ENCODE measurements around the gene LRFN4. TPM values are rescaled to one million over a fixed set of nuclear protein-coding genes. Genes with fewer than 3 reads are reported as not detected.
A peak's percentile ranks its signal among the peaks of the same experiment; 100 is the strongest.

Gene LRFN4
- total RNA-seq, 3 donors from 2014 or later (not counting 1 experiment from before 2014, with no cell fraction given): 1.2 to 3.4 (median 2.0) TPM

DNA sequence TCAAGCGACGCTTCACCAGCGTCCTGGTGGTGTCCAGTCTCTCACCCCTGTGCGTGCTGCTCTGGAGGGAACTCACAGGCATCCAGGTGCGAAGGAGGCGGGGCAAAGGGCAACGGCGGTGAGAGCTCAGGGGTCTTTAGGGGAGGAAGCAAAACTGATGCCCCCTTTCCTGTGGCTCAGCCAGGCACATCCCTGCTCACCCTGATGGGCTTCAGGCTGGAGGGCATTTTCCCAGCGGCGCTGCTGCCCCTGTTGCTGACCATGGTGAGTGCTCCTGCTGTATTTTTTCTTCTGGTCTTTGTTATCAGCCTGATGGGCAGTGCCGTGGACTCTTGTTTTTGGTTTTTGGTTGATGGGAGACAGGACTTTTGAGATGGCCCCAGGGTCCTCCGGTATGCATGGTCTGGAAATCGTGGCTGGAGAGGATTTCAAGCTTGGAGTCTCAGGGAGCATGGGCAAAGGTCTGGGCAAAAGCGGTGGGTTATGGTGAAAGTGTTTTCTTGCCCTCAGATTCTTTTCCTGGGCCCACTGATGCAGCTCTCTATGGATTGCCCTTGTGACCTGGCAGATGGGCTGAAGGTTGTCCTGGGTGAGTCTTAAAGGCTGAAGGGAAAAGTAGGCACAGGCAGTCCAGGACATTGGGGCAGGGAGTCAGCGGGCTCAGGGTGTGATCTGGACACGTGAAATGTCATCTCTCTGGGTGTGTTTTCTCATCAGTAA lies 12.9 kb upstream of the LRFN4 start:
- H3K36me3 ChIP-seq (ENCODE audit: control insufficient read depth, insufficient read depth, low read length): peaks cover 14% of the 10 kb centered on the region
- Mint-ChIP-seq H3K27ac (peak overlapping the region; percentile 93 to 97), H3K4me1 (peaks cover 38 to 48% of the 10 kb centered on the region in 2 donors), H3K27me3 (ENCODE audit: low read depth in 2 of 2) (no peaks in the 10 kb centered on the region), H3K4me3 (peak overlapping the region; percentile 94), H3K36me3 (no peaks in the 10 kb centered on the region), H3K9me3 (no peaks in the 10 kb centered on the region)
- WGBS (ENCODE audit: insufficient coverage): 21% methylated on average over 16 of the region's 16 CpGs
- TF ChIP-seq, protein P1, sequence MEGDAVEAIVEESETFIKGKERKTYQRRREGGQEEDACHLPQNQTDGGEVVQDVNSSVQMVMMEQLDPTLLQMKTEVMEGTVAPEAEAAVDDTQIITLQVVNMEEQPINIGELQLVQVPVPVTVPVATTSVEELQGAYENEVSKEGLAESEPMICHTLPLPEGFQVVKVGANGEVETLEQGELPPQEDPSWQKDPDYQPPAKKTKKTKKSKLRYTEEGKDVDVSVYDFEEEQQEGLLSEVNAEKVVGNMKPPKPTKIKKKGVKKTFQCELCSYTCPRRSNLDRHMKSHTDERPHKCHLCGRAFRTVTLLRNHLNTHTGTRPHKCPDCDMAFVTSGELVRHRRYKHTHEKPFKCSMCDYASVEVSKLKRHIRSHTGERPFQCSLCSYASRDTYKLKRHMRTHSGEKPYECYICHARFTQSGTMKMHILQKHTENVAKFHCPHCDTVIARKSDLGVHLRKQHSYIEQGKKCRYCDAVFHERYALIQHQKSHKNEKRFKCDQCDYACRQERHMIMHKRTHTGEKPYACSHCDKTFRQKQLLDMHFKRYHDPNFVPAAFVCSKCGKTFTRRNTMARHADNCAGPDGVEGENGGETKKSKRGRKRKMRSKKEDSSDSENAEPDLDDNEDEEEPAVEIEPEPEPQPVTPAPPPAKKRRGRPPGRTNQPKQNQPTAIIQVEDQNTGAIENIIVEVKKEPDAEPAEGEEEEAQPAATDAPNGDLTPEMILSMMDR (IDR thresholded peaks at IDR 0.05): no peak
- intact Hi-C loops (cut with micrococcal nuclease): loop anchor here (1.0 kb wide), 1 partner anchor 499 kb away; the partner anchor contains the start of gene BRMS1
- H3K4me1 ChIP-seq (ENCODE audit: control insufficient read depth, insufficient read depth, low read length): peaks cover 38% of the 10 kb centered on the region
- no peaks in the 10 kb centered on the region for H3K9me3 ChIP-seq (ENCODE audit: control insufficient read depth, insufficient read depth, low read length)
- ATAC-seq (no peak), DNase-seq (no peak)
- H3K27me3 ChIP-seq (ENCODE audit: control insufficient read depth, insufficient read depth, low read length): no peaks in the 10 kb centered on the region
- H3K27ac ChIP-seq (ENCODE audit: low read length): peak overlapping the region; percentile 73
- peak overlapping the region; percentile 64 for H3K4me3 ChIP-seq (ENCODE audit: low read length)

DNA sequence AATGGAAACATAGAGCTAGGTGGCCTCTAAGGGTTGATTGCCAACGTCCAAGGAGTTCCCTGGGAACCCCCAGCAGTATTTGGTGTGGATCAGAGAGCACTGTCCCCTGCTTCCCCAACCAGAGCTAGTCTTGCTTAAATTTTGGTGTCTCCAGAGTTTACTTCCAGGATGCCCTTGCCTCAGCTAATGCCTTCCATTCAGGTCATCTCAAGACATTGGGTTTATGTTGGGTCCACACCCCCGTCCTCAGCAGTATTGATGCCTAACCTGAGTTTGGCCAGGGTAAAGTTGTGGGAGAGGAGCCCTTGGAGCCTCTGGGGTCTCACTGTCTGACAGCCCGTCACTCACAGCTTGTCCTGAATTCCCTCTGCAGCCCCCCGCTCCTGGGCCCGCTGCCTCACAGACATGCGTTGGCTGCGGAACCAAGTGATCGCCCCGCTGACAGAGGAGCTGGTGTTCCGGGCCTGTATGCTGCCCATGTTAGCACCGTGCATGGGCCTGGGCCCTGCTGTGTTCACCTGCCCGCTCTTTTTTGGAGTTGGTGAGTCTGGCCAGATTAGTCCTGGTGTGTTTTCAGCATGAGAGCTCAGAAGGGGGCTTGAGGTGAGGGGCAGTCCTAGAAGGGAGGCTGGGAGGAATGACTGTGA lies 12.2 kb upstream of the LRFN4 start:
- Mint-ChIP-seq H3K27me3 (ENCODE audit: low read depth in 2 of 2) (no peaks in the 10 kb centered on the region), H3K36me3 (no peaks in the 10 kb centered on the region), H3K27ac (peak overlapping the region; percentile 93 to 97), H3K4me1 (peaks cover 33 to 43% of the 10 kb centered on the region in 2 donors), H3K9me3 (no peaks in the 10 kb centered on the region), H3K4me3 (peak overlapping the region; percentile 94)
- peaks cover 10% of the 10 kb centered on the region for H3K36me3 ChIP-seq (ENCODE audit: control insufficient read depth, insufficient read depth, low read length)
- TF ChIP-seq, protein P1 (IDR thresholded peaks at IDR 0.05): no peak
- no peak overlapping the region for H3K4me3 ChIP-seq (ENCODE audit: low read length)
- intact Hi-C loops (cut with micrococcal nuclease): no loop called here
- H3K9me3 ChIP-seq (ENCODE audit: control insufficient read depth, insufficient read depth, low read length): no peaks in the 10 kb centered on the region
- WGBS (ENCODE audit: insufficient coverage): 95% methylated on average over 12 of the region's 12 CpGs
- no peak for ATAC-seq
- H3K27ac ChIP-seq (ENCODE audit: low read length): no peak overlapping the region
- no peaks in the 10 kb centered on the region for H3K27me3 ChIP-seq (ENCODE audit: control insufficient read depth, insufficient read depth, low read length)
- no peak for DNase-seq
- H3K4me1 ChIP-seq (ENCODE audit: control insufficient read depth, insufficient read depth, low read length): peaks cover 38% of the 10 kb centered on the region

DNA sequence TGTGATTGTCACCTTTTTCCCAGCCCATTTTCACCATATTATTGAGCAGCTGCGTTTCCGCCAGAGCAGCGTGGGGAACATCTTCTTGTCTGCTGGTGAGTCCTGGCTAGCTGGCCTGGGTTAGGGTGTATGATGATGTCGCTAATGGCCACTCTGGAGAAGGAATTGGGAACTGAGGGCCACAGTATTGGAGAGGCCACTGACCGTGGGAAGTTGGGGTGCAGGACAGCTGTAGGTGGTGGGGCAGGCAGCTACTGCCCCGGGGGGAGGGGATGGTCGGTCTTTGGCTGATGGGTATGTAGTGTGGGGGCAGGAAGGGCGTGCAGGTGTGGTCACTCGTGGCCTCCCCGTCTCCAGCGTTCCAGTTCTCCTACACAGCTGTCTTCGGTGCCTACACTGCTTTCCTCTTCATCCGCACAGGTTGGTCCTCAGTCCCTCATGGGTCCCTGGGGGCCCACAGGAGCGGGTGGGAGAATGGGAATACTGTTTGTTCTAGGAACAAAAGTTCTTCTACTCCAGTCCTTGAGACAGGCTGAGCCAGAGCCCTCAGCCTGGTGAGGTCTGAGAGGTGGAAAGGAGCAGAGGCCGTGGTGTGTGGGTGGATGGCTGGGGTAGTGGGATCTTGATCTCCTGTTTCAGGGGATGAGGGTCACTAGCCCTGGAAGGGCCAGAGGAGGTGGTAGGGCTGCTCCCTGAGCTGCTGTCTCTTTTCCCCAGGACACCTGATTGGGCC lies 11.6 kb upstream of the LRFN4 start:
- Mint-ChIP-seq H3K36me3 (no peaks in the 10 kb centered on the region), H3K4me3 (peak overlapping the region; percentile 94), H3K9me3 (no peaks in the 10 kb centered on the region), H3K27me3 (ENCODE audit: low read depth in 2 of 2) (no peaks in the 10 kb centered on the region), H3K4me1 (peaks cover 27 to 38% of the 10 kb centered on the region in 2 donors), H3K27ac (peak overlapping the region in 1 of 2 donors; percentile 97)
- no peak overlapping the region for H3K4me3 ChIP-seq (ENCODE audit: low read length)
- peaks cover 36% of the 10 kb centered on the region for H3K4me1 ChIP-seq (ENCODE audit: control insufficient read depth, insufficient read depth, low read length)
- H3K36me3 ChIP-seq (ENCODE audit: control insufficient read depth, insufficient read depth, low read length): peaks cover 10% of the 10 kb centered on the region
- H3K9me3 ChIP-seq (ENCODE audit: control insufficient read depth, insufficient read depth, low read length): no peaks in the 10 kb centered on the region
- TF ChIP-seq, protein P1 (IDR thresholded peaks at IDR 0.05): no peak
- H3K27me3 ChIP-seq (ENCODE audit: control insufficient read depth, insufficient read depth, low read length): no peaks in the 10 kb centered on the region
- intact Hi-C loops (cut with micrococcal nuclease): no loop called here
- no peak for DNase-seq
- no peak overlapping the region for H3K27ac ChIP-seq (ENCODE audit: low read length)
- 95% methylated on average over 15 of the region's 15 CpGs for WGBS (ENCODE audit: insufficient coverage)
- ATAC-seq: no peak

All from natural killer cell (primary cell).